HG03039 (cell line): ENCODE measurements around the gene UST.
"Not testable (repeated sequence)": the region's sequence is repeated elsewhere in the genome, so short reads cannot be mapped to it uniquely, and the experiment has no call there.

Source experiments
- ATAC-seq: cut with Tn5 transposase; IDR thresholded peaks from one replicate; pipeline ENCODE4 v1.9.1; 2021; ENCODE audit warnings: mild to moderate bottlenecking, moderate library complexity; ENCODE audit not compliant: unreplicated experiment

UST gene

GRCh38 chr6:148735989-148736388 lies 10.8 kb upstream of the UST start:
- no peak for ATAC-seq

DNA sequence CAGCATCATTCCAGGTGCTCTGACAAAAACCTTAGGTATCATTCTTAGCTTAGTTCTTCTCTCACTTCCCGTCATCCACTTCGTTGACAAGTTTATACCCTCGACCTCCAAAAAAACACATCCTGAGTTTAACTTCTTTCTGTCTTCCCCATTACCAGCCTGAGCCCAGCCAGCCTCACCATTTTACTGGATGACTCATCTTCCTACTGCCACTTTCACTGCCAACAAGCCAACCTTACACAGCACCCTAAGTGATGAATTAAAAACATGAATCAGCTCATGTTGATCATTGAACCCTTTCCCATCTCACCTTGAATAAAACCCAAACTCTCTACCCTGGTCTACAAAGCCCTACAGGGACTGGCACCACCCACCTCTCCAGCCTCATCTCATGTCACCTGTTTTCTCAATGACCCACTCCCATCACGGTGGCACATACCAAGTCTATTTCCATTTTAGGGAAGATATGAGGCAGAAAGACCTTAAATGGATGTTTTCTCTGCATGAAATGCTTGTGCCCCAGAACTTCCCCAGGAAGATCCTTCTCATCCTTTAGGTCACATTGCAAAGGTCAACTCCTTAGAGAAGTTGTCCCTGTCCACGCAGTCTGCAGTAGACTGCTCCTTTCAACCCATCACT lies 9.9 kb upstream of the UST start:
- no peak for ATAC-seq

- no peak for ATAC-seq
Measured at GRCh38 chr6:148737806-148738205, 9.0 kb upstream of the UST start.

- no peak for ATAC-seq
Measured at GRCh38 chr6:148738946-148739821, 7.6 kb upstream of the UST start.

DNA sequence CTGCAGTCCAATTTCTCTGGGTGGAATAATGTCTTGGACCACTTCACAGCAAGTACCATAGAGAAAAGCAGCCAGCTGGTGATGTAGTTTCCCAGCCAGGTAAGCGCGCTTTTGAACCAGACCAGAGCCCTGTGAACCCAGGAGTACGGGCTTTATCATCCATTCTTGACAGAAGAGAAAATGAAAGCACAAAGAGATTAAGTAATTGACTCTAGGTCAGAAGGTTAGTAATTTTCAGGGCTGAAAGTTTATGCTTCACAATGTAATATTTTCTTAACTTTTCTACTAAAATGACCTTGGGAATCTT lies 7.1 kb upstream of the UST start:
- no peak for ATAC-seq

DNA sequence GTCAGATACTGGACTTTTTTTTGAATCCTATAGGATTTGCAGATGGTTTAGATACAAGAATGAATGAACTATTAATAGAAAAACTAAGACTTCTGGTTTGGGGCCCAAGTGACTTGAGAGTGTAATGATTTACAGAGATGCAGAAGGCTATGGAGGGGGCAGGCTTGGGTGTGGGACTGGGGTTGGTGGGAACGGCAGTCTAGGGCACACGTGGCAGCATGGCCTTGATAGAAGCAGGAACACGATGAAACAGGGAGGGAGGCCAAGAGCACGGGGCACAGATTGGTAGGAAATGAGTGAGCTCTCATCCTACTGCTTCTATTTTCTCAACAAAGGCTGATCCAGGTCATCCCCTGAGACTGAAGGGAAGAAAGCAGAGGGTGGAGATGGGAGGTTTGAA lies 3.4 kb upstream of the UST start:
- ATAC-seq, result no peak

DNA sequence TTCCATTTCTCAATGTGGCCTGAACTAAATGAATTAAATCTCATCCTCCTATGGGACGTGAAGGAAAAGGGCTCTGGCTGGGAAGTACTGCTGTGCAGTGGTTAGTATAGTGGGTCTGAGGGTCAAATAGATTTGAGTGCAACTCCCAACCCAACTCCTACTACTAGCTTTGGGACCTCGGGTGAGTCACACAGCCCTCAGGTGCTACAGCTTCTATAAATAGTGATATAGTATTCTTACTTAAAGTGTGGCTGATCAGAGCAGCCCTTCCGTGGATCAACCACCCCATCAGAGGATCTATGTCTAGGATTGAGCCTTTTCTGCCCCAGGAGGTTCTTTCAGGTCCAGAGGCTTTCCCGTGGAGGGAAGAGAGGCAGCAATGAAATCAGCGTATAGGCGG lies 904 bp upstream of the UST start:
- ATAC-seq, result no peak

GRCh38 chr6:148747145-148747470 lies 278 bp downstream of the UST start:
- ATAC-seq, result no peak

DNA sequence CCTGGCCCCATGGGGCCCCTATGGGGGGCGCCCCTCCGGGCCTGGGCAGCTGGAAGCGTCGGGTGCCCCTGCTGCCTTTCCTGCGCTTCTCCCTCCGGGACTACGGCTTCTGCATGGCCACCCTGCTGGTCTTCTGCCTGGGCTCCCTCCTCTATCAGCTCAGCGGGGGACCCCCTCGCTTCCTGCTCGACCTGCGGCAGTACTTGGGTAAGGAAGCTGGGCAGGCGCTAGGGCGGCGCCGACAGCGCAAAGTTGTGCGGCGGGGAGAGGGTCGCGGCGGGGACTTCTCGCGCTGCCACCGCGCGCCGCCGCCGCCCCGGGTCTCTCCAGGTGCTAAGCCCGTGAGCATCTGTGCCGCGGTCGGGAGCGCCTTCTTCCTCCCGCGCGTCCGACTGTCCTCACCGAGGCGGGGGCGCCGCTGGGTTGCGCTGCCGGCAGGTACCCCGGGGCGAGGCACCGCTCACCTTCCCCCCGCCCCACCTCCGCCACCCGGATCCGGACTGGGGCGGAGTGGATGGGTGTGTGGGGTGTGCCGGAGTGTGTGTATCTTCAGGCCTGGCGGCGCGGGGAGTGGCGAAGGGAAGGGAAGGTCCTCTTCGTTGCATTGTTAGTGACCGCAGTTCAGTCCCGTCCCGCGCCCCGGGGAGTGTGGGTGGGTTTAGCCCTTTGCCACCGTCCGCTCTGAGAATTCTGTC lies 788 bp downstream of the UST start:
- ATAC-seq, result no peak

DNA sequence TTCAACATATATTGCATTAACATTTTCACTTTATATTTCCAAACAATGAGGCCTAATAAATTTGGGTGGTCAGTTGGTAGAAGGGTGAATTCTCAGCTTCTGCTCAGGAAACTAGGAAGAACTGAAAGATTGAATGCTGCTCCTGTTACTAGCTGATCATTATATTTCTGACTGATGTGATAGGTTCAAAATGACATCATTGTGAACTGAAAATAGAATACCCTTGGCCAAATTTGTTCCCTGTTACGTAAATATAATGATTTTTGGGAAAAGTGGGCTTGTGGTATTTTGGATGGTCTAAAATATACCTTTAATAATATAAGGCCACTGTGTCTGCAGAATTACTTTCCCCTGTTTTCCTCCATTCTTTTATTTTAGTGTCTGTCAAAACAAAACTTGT lies 2.8 kb downstream of the UST start:
- no peak for ATAC-seq

GRCh38 chr6:148750838-148751792 lies 4.3 kb downstream of the UST start:
- ATAC-seq, result no peak

DNA sequence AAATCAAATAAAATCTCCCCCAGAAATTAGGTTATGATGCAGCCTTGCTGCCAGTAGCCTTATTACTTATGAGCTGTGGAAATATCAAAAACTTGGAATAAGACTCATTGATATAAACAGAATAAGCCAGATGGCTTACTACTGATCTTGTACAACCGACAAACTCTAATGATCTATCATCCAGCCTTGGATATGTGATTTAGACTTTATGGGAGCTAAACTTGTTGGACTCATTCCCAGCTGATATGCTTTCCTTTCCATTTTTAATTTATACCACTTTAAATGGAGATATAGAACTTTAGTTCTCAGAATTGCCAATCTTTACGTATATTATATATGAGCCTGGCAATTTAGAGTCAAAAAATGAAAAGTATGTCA lies 5.0 kb downstream of the UST start:
- ATAC-seq, result no peak

GRCh38 chr6:148755379-148755778 lies 8.5 kb downstream of the UST start:
- not testable (repeated sequence) for ATAC-seq

DNA sequence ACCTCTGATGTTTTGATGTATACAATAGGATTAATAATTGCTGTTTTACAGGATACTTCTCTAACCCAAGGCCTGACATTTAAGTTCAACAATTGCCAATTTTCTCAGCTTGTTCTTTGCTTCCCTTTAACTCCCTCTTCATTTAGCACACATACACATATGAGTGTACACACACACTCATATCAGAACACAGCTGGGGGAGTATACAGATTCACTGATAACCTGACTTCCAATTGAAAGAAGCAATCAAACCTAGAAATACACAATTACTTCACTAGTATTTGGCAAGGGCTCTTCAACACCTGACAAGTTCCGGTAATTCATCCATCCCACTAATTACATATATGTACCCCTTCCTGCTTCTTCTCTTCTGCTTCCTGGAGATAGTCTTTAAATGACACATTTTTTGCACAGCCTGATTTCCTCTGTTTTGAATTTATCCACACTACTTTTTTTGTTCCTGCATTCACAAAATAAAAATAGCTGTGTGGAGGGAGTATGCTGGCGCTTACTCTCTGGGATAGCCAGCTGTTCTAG lies 11.2 kb downstream of the UST start:
- ATAC-seq, result peak; percentile 27

GRCh38 chr6:148758492-148758891 lies 11.7 kb downstream of the UST start:
- peak; percentile 76 for ATAC-seq

- ATAC-seq, result no peak
Measured at GRCh38 chr6:148760258-148760534, 13.4 kb downstream of the UST start.

DNA sequence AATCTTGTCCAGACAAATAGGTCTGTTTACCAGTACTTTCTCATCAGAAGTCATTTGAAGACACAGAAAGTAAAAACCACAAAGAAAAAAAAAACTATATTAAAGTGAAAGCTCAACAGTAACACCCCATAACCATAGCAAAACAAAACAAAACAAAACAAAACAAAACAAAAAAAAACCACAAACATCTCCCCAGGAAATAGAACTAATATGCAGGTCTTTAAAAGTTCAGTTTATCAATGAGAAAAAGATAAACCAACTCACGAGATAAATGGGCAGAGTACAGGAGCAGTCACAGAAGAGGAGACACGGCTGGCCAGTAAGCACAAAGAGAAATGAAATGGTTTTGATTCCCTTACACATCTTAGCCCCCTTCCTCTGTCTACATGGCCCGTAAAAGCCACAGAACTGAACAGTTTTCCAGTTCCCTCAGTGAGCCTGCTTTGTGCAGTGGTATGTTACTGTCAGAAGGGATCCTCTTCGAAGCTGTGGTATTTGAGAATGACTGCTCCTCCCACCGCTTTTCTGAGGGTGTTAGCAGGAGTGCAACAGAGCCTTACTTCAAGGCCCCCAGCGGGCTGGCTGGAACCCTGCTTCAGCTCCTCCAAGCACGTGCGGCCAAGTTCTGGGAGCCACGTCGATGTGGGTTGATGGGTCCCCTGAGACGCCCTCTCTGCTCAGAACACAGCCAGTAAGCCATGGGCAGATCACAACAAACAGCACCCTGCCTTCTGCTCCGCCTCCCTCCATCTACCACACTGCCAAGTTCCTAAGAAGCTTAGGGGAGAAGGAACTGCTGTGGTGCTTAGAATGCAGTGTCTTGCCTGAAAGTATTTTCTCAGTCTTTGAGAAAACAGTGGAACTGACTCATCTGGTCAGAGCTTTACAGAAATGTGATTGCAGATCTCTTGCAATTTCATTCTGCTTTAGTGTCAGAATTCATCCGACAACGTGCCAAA lies 14.0 kb downstream of the UST start:
- ATAC-seq, result peak; percentile 36

GRCh38 chr6:148761527-148762011 lies 14.7 kb downstream of the UST start:
- ATAC-seq, result no peak

- ATAC-seq, result no peak
Measured at GRCh38 chr6:148762231-148762630, 15.4 kb downstream of the UST start.
